ENCODE results near the gene SCML2.

- TF ChIP-seq CTCF (IDR thresholded peaks at IDR 0.05) = no peak
- TF ChIP-seq ZFX (IDR thresholded peaks at IDR 0.05; ENCODE audit: borderline replicate concordance) = no peak
Measured at GRCh38 chrX:18394477-18394876, 40.0 kb upstream of the SCML2 start.
